ENCODE data around the gene FER.

- TF ChIP-seq JUNB (IDR thresholded peaks at IDR 0.05) (no peak), SRF (IDR thresholded peaks at IDR 0.05; ENCODE audit: low read depth in 2 of 2, low read length in 2 of 2) (no peak), IRF3 (IDR thresholded peaks at IDR 0.05) (no peak), EED (IDR thresholded peaks at IDR 0.05; ENCODE audit: low read depth) (no peak)
Measured at GRCh38 chr5:109224276-109224882, 476.7 kb downstream of the FER start.
